ENCODE data around the gene TGFBR3.

The TGFBR3 gene

GRCh38 chr1:91846007-91846638 lies 39.8 kb downstream of the TGFBR3 start:
- TF ChIP-seq REST (IDR thresholded peaks at IDR 0.05; ENCODE audit: insufficient read depth in 1 of 2, low read depth in 2 of 2, low read length in 2 of 2) (no peak), FOXP2 (optimal IDR thresholded peaks at IDR 0.05; ENCODE audit: borderline replicate concordance, extremely low read depth, extremely low read length, insufficient read depth) (no peak), POLR2AphosphoS5 (IDR thresholded peaks at IDR 0.05; ENCODE audit: low read depth, low read length) (no peak), TAF1 (IDR thresholded peaks at IDR 0.05; ENCODE audit: borderline replicate concordance, insufficient read depth, low read length) (no peak), SIN3A (IDR thresholded peaks at IDR 0.05; ENCODE audit: borderline replicate concordance, insufficient read depth, low read length) (no peak)

- TF ChIP-seq FOXP2 (optimal IDR thresholded peaks at IDR 0.05; ENCODE audit: borderline replicate concordance, extremely low read depth, extremely low read length, insufficient read depth) (no peak), TAF1 (IDR thresholded peaks at IDR 0.05; ENCODE audit: borderline replicate concordance, insufficient read depth, low read length) (no peak), REST (IDR thresholded peaks at IDR 0.05; ENCODE audit: insufficient read depth in 1 of 2, low read depth in 2 of 2, low read length in 2 of 2) (no peak), SIN3A (IDR thresholded peaks at IDR 0.05; ENCODE audit: borderline replicate concordance, insufficient read depth, low read length) (no peak), POLR2AphosphoS5 (IDR thresholded peaks at IDR 0.05; ENCODE audit: low read depth, low read length) (no peak)
Measured at GRCh38 chr1:91844862-91845528, 41.0 kb downstream of the TGFBR3 start.

GRCh38 chr1:91843843-91844242 lies 42.1 kb downstream of the TGFBR3 start:
- TF ChIP-seq SIN3A (IDR thresholded peaks at IDR 0.05; ENCODE audit: borderline replicate concordance, insufficient read depth, low read length) (no peak), REST (IDR thresholded peaks at IDR 0.05; ENCODE audit: insufficient read depth in 1 of 2, low read depth in 2 of 2, low read length in 2 of 2) (no peak), TAF1 (IDR thresholded peaks at IDR 0.05; ENCODE audit: borderline replicate concordance, insufficient read depth, low read length) (no peak), FOXP2 (optimal IDR thresholded peaks at IDR 0.05; ENCODE audit: borderline replicate concordance, extremely low read depth, extremely low read length, insufficient read depth) (no peak), POLR2AphosphoS5 (IDR thresholded peaks at IDR 0.05; ENCODE audit: low read depth, low read length) (no peak)

- TF ChIP-seq REST (IDR thresholded peaks at IDR 0.05; ENCODE audit: insufficient read depth in 1 of 2, low read depth in 2 of 2, low read length in 2 of 2), result no peak
- no peak for TF ChIP-seq FOXP2 (optimal IDR thresholded peaks at IDR 0.05; ENCODE audit: borderline replicate concordance, extremely low read depth, extremely low read length, insufficient read depth)
- TF ChIP-seq SIN3A (IDR thresholded peaks at IDR 0.05; ENCODE audit: borderline replicate concordance, insufficient read depth, low read length), result no peak
- no peak for TF ChIP-seq POLR2AphosphoS5 (IDR thresholded peaks at IDR 0.05; ENCODE audit: low read depth, low read length)
- no peak for TF ChIP-seq TAF1 (IDR thresholded peaks at IDR 0.05; ENCODE audit: borderline replicate concordance, insufficient read depth, low read length)
Measured at GRCh38 chr1:91842563-91842962, 43.4 kb downstream of the TGFBR3 start.
